Activated B cell treated with CpG ODN at 0.5 μM for 24 hours (primary cell): ENCODE results near the gene RMND1. TPM values are rescaled to one million over a fixed set of nuclear protein-coding genes. Genes with fewer than 3 reads are reported as not detected.
A peak's percentile ranks its signal among the peaks of the same experiment; 100 is the strongest.

ENCODE experiments used
- ATAC-seq: fragments of 200-7000 bp; cut with Tn5 transposase; one replicate; pipeline ENCODE4 v1.10.0; 2021; ENCODE audit warnings: low read depth, mild to moderate bottlenecking, moderate library complexity
- CTCF ChIA-PET: fragments of 350-600 bp; sonication (Branson Sonifier 250); formaldehyde crosslinking; loops from one replicate; lab custom pipeline; 2021; ENCODE audit warnings: antibody characterized with exemption; lab: Charles Lee
- POLR2A ChIA-PET: fragments of 350-600 bp; sonication (Branson Sonifier 250); formaldehyde crosslinking; loops from one replicate; lab custom pipeline; 2021; ENCODE audit warnings: antibody characterized with exemption; lab: Charles Lee
- DNase-seq: peaks from one replicate; pipeline ENCODE4 v3.0.0; 2022
- H3K27ac Mint-ChIP-seq: one replicate; pipeline ENCODE4 v1.8.0; 2020; ENCODE audit warnings: mixed read lengths
- H3K27me3 Mint-ChIP-seq: one replicate; pipeline ENCODE4 v1.8.0; 2021; ENCODE audit warnings: mixed read lengths
- H3K36me3 Mint-ChIP-seq: one replicate; pipeline ENCODE4 v1.8.0; 2021; ENCODE audit warnings: low read depth, mixed read lengths
- H3K4me1 Mint-ChIP-seq: one replicate; pipeline ENCODE4 v1.8.0; 2021; ENCODE audit warnings: mixed read lengths
- H3K4me3 Mint-ChIP-seq: one replicate; pipeline ENCODE4 v1.8.0; 2020; ENCODE audit warnings: mild to moderate bottlenecking, mixed read lengths
- H3K9me3 Mint-ChIP-seq: one replicate; pipeline ENCODE4 v1.8.0; 2020; ENCODE audit warnings: mixed read lengths
- CTCF ChIP-seq: fragments of 200-600 bp; IDR thresholded peaks from one replicate; pipeline ENCODE4 v1.8.0; 2022; ENCODE audit warnings: antibody characterized with exemption, mild to moderate bottlenecking
- intact Hi-C: fragments of 100-400 bp; cut with micrococcal nuclease; formaldehyde crosslinking; loops from one replicate; pipeline ENCODE4 v1.15.1; 2024
- total RNA-seq: library from RNA; stranded (reverse); gene quantifications from 2 replicates; pipeline ENCODE4 v1.2.3, GENCODE V29; 2022

Gene RMND1
- total RNA-seq, 1 donor from 2014 or later, result 17.1 TPM

GRCh38 chr6:151494936-151495320 lies 43.0 kb upstream of the RMND1 start:
- no peak overlapping the region for H3K27ac Mint-ChIP-seq
- no peaks in the 10 kb centered on the region for H3K36me3 Mint-ChIP-seq
- no peaks in the 10 kb centered on the region for H3K9me3 Mint-ChIP-seq
- peaks cover 19% of the 10 kb centered on the region for H3K4me1 Mint-ChIP-seq
- no peak for DNase-seq
- ATAC-seq, result no peak
- ChIA-PET CTCF (no interaction called here), POLR2A (no interaction called here)
- peak overlapping the region; percentile 67 for H3K4me3 Mint-ChIP-seq
- intact Hi-C loops, result no loop called here
- H3K27me3 Mint-ChIP-seq, result peaks cover 37% of the 10 kb centered on the region
- TF ChIP-seq CTCF, result no peak

DNA sequence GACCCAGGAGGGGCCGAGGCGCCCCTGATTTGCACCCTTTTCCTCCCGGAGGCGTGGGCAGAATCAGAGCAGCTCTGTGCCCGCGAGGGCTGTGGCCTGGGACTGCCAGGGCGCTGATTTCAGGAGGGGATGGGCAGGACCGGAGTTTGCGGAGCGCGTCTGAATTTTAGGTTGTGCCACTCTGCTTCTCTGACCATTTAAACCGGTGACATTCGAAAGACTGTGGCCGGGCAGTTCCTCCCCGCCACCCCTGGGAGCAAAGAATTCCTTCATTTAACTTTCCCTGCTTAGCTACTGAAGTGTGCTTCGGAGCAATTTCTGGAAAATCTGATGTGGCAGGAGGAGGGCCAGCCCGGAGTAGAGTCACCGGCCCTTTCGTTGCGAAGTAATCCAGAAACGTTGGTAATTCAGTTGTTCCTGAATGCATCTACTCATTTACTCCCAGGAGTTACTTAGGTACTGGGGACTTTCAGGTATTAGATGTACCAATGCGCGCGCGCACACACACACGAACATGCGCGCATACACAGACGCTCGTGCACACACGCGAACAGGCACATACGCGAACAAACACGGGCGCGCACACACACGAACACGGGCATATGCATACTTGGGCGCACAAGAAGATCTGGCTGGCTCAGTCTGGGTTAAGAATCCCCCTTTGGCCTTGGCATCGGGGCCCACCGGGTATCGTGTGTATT lies 42.5 kb upstream of the RMND1 start:
- intact Hi-C loops, result no loop called here
- no peaks in the 10 kb centered on the region for H3K9me3 Mint-ChIP-seq
- POLR2A ChIA-PET, result no interaction called here
- DNase-seq (no peak), ATAC-seq (peak; percentile 21)
- H3K4me3 Mint-ChIP-seq, result peak overlapping the region; percentile 67
- no peak for TF ChIP-seq CTCF
- H3K27ac Mint-ChIP-seq, result no peak overlapping the region
- H3K36me3 Mint-ChIP-seq, result no peaks in the 10 kb centered on the region
- CTCF ChIA-PET, result no interaction called here
- peaks cover 18% of the 10 kb centered on the region for H3K4me1 Mint-ChIP-seq
- peaks cover 37% of the 10 kb centered on the region for H3K27me3 Mint-ChIP-seq

DNA sequence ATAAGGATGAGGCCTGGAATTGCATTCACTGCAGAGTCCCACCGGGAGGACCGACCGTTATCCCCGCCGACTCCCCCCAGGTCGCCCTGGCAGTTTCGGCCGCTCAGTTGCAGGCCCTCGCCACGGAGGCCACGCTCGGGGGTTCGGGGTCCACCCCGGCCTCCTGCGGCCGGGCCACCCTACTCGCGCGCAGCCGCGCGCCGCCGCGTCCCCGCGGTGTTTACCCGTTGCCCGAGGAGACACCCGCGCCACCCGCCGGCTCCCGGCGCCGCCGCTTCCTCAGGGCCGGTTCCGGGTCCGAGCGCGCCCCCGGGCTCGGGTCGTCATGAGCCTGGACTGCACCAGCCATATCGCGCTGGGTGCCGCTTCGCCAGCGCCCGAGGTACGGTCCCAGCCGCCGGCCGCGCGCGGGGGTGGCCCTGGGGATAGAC lies 41.9 kb upstream of the RMND1 start, which contains the start of gene CCDC170:
CCDC170 (plus strand) TSS at position 214 of the 431 bp plus-strand sequence; CDS start at position 326, 112 bp downstream.
- ChIA-PET POLR2A (no interaction called here), CTCF (no interaction called here)
- Mint-ChIP-seq H3K27ac (no peak within 1 kb of the TSS), H3K27me3 (peaks cover 37% of the 10 kb centered on the region), H3K4me3 (peak within 1 kb of the TSS; percentile 67), H3K4me1 (peaks cover 18% of the 10 kb centered on the region), H3K36me3 (no peaks in the 10 kb centered on the region), H3K9me3 (no peaks in the 10 kb centered on the region)
- peak; percentile 16 for DNase-seq
- ATAC-seq, result no peak
- intact Hi-C loops, result no loop called here
- TF ChIP-seq CTCF, result no peak

DNA sequence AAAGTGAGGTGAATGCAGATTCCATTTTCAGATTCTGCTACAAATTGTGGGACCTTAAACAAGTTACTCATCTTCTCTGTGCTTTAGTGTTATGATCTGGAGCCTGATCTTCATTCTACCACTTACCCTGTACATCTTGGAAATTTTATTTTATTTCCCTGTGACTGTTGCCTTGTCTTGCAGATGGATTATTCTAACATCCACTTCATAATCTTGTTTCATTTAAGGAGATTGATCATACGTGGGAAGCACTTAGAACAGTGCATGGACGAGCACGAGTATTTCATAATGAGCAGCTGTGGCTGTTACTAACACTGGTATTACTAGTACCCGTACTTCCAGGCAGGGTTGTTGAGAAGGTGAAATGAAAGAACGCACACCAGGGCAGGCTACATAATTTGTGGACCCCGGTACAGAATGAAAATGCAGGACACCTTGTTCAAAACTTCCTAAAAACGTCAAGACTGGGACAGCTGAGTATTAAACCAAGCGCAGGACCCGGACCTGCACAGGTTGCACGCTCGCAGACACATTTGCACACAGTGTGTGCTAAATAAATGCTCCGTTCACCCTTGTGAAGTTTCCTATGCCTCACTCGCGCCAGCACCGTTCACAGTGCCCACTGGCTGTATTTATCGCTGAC lies 41.4 kb upstream of the RMND1 start:
- CTCF ChIA-PET, result interaction anchor here (1.0 kb wide), 1 partner anchor 18 kb away, joined by 3 read pairs; no protein-coding TSS in a partner anchor

More for the DNA sequence above, 41.4 kb upstream of the RMND1 start:
- intact Hi-C loops, result no loop called here
- Mint-ChIP-seq H3K4me3 (peak overlapping the region; percentile 52), H3K9me3 (no peaks in the 10 kb centered on the region), H3K27me3 (peaks cover 37% of the 10 kb centered on the region), H3K27ac (no peak overlapping the region), H3K4me1 (peaks cover 15% of the 10 kb centered on the region), H3K36me3 (no peaks in the 10 kb centered on the region)
- no peak for TF ChIP-seq CTCF
- no peak for ATAC-seq
- POLR2A ChIA-PET, result no interaction called here
- no peak for DNase-seq
